Glomerular visceral epithelial cell (primary cell): ENCODE measurements around the gene LAD1.

ENCODE experiments used
- DNase-seq: peaks from one replicate; pipeline ENCODE4 v3.0.0-alpha.2; 2016; ENCODE audit errors: extremely low spot score

The LAD1 gene

DNA sequence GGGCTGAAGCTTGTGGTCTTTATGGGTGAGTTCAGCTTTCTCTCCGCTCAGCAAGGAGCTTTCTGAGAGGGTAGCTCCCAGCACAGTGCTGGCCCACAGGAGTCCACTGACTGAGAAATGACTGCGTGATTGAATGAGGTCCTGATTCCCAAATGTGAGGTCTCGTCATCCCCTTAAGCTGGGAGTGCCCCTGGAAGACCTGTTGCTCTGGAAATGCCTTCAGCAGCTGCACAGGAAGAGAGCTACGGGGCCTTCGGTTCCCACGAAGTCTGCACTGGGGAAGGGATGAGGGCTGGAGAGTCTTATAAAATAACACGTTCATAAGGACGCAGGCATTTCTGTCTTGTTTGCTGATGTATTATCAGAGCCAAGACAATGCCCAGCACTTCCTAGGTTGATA lies 35.7 kb downstream of the LAD1 start:
- DNase-seq, result no peak

DNA sequence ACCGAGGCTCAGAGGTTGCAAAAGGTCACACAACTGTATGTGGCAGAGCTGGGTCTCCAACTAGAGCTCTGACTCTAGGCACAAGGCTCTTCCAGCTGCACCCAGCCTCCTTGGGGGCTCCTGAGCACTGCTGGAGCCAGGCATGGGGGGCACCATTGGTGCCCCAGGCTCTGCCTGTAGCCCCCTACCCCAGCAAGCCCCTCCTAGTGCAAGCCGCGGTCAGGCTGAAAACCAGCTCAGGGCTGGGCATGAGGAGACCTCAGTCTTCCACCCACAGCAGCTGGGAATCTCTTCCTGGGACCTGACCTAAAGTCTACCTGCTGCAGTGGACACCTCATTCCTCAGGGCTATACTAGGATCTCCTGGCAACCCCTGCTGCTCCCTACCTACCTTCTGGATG lies 36.2 kb downstream of the LAD1 start:
- DNase-seq, result no peak

DNA sequence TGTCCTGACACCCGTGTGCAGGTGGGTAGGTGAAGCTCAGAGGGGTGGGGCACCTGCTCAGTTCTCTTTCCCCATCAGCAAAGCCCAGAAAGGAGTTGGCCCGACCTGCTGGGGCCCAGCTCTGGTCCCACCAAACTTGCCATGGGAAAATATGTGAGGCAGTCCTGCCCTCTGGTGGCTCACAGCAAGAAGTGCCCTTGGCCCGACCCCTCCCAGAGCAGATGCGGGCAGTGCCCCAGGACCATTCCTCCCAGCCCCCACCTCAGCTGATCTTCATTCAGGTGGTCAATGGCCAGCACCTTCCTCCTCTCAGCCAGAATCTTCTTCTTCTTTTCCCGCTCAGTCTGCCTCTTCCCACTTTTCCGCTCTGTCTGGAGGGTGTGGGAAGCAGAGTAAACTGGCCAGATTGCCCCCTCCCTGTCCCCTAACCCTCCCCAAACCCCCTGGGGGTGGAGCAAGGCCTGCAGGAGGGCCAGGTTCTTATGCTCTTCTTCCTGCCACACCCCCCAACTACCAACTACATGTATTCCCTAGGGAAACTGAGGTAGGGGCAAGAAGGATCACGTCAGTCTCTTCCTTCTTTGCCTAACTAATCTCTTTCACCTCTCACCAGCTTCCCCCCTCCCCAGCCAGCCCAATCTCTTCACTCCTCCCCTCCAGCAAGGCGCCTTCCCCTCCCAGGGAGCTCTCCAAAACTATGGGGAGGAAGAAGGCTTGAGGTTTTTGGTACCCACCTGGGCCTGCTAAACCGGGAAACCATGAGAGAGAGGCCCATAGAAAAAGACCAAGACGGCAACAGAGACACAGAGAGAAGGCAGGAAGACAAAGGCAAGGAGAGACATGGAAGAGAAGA lies 37.2 kb downstream of the LAD1 start:
- peak; percentile 63 for DNase-seq

DNA sequence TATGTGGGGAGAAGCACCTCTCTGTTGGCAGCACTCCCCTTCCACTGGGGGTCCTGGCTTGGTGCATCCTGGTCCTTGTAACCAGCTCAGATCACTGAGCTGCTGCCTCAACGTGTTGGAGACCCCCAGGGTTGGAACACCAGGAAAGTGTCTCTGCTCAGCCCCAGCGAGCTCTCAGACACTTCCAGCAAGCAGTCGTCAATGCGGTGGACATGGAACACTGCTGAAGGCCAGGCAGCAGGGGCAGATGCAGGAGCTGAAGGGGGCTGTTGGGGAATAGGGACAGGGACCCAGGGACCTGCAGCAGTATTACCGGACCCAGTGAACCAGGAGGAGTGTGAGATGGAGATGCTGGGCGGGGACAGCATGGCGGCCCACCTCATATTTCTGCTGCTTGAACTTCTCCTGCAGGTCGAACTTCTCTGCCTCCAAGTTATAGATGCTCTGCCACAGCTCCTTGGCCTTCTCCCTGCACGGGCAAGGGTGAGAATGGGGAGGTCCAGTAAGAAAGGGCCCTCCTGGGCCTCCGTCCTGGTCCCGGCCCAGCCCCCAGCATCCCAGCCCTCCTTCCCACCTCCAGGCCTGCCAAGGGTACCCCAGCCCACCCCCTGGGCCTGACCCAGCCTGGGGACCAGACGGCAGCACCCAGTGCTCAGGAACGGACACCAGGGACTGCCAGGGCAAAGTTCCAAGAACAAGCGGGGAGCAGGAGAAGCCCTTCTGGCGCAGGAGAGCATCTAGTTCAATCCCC lies 38.0 kb downstream of the LAD1 start:
- no peak for DNase-seq

DNA sequence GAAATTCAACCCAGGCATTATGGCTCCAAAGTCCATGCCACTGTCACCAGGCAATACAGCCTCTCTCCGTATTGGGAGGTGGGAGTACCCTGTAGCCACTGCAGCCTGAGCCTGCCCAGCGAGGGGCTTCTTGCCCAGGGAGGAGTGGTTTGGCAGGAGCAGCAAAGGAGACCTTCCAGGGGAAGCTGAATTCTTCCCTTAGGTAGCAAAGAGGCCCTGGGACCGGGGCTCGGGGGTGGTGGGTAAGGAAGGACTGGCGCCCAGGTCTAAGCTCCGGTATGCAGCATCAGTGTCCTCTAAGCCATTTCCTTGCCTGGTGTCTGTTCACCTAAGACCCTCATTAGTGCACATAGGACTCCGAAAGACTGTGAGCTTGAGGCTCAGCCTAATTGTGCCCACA lies 38.6 kb downstream of the LAD1 start:
- no peak for DNase-seq

DNA sequence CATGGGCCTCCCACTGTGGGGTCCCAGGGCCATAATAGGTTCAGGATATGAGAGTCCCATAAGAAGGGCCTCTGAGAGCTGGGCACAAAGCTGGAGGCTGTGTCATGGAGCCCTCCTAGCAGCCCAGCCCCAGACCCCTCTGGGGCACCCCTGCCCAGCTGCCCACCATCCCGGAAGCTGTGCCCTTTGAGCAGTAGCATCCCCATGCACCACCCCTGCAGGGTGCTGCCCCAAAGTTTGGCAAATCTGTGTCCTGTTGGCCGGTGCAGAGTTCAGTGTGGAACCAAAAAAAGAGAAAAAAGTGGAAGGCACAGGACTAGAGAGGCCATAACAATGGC lies 39.3 kb downstream of the LAD1 start:
- no peak for DNase-seq

DNA sequence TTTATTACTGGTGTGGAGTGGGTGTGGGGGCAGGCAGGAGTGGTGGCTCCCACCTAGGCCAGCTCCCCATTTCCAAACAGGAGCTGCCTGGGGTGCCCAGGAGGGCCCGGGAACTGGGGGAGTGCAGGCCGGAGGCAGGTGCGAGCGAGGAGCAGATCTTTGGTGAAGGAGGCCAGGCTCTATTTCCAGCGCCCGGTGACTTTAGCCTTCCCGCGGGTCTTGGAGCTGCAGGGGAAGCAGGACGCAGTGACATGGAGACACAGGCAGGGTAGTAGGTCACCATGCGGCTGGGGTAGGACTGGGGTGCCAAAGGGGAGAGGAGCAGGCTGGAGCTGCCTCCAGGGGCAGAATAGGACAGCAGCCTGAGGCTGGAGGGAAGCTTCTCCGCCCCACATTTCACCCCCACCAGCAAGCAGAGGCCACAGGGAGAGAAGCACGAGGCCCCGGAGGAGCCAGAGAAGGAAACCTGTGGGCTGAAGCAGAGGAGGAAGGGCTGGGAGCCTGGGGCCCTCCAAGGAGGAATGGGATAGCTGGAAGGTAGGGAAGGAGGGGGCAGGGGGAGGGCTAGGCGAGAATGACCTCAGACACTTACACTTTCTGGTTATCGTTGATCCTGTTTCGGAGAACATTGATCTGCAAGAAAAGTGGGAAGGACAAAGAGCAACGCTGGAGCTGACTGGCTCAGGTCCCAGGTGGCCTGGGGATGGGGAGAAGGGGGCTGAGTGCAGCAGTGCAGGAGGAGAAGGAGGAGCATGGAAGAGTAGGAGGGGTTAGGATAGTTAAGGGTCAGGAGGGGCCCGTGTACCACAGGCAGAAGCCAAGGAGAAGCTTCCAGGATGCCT lies 39.9 kb downstream of the LAD1 start:
- DNase-seq, result no peak

DNA sequence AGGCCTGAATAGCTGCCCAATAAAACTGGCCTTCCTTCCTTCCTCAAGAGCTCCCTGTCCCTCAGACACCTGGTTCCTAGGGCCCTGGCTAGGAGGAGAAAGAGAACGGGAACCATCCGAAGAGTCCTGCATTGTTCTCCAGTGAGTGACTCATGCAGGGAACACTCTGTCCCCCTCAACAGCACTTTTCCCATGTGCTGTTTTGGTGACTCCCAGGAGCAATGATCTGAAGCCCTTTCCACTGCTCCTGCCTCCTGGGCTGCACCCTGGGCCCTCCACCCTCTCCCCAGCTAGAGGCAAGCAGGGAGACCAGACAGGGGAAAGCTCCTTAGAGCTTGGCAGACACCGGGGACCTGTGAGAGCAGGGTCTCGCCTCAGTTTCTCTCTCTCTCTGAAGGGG lies 40.5 kb downstream of the LAD1 start:
- DNase-seq, result peak; percentile 12

DNA sequence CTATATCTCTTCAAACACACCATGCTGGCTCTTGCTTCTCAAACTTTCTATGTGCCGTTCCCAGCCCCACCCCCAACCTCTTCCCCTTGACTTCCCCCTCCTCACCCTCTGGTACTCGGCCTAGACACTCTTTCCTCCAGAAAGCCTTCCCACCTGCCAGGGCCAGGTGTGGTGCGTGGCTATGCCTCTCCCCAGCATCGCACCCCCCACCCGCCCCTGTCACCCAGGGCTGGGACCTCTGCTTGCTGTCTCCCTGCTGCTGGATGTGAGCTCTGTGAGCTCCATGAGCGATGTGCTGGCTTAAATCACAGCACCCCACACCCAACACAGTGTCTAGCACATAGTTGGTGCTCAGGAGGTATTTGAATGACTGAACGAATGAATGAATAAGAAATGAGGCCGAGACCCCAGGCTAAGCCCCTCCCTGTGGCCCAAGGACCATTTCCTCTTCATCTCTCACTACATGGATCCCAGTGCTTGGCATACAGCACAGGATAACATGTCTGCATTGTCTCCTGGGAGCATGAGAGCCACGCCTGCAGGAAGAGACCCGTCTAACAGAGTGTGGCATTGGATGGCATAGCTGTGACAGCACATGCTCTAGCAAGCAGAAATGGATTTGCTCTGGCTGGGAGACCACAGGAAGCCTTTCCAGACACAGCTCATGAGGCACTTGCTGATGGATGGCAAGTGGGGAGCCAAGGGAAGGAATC lies 41.3 kb downstream of the LAD1 start:
- DNase-seq, result no peak

DNA sequence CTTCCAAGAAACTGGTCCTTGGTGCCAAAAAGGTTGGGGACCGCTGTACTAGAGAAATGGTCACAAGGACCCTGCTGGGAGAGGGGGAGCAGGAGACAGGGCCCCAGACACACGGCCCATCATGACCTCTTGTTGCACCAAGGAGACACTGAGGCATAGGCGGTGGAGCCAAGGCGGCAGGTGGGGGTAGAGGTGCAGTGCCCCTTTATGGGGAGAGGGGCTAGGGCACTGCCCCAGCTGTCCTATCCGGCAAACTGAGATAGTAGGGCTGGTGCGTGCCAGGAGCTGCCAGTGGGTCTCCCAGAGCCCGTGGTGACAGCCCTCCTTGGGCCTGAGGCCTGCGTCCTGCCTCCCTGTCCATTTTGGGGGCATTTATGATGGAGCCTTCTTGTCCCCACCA lies 41.9 kb downstream of the LAD1 start:
- DNase-seq, result no peak

DNA sequence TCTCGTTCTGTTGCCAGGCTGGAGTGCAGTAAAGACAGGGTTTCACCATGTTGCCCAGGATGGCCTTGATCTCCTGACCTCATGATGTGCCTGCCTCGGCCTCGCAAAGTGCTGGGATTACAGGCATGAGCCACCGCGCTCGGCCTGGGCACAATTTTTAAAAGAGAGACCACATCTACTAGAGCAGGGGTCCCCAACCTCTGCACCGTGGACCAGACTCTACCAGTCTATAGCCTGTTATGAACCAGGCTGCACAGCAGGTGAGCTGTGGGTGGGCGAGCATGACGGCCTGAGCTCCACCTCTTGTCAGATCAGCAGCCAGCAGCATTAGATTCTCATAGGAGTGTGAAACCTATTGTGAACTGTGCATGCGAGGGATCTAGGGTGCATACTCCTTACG lies 42.4 kb downstream of the LAD1 start:
- no peak for DNase-seq

DNA sequence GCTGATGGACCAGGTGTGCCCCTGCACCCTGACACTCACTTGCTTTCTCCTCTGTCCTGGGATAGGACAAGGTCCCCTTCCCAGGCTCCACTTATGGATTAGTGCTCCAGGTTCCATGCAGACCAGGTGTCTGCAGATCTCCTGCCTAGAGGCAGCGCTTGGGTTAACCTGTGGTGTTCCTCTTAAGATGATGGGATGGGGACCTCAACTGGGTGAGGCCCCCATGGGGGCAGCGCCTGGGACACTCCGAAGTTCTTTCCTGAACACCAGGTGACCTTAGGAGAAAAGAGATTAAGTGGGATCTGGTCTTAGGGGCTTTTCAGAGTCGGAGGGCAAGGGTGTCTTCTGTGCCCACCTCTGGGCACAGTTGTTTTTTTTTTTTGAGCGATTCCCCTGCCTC lies 42.9 kb downstream of the LAD1 start:
- no peak for DNase-seq

DNA sequence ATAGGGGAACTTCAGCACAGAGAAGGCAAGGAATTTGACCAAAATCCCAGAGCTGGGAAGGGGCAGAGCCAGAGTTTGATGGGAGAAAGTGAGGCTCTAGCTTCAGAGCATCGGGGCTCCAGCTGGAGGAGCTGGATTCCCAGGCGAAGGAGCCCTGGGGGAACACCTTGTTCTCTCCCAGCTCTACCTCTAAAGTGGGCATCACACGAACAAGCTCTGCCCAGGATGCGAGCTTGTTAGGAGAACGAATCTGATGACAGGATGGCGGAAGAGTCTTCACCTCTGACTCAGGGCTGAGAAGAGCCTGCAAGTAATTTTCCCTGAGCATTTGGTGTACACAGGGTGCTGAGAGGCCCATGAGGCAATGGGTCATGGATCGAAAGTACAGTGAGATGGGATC lies 43.7 kb downstream of the LAD1 start:
- DNase-seq, result no peak

DNA sequence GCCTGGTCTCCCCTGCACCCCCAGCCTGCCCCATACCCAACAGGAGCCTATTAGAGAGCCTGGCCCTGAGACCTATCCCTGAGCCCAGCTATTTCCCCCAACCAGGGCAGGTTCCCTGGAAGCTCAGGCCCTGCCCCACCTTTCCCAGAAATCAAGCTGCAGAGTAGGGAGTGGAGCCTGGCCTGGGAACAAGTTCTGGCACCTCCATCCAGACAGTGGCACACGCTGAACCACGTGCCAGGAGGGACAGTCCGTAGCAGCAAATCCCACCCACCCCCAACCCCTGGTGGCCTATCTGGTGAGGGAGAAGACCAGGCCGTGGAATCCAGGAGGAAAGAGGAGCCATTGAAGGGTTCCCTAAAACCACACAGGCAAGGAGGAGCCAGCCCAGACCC lies 44.2 kb downstream of the LAD1 start:
- DNase-seq, result no peak

DNA sequence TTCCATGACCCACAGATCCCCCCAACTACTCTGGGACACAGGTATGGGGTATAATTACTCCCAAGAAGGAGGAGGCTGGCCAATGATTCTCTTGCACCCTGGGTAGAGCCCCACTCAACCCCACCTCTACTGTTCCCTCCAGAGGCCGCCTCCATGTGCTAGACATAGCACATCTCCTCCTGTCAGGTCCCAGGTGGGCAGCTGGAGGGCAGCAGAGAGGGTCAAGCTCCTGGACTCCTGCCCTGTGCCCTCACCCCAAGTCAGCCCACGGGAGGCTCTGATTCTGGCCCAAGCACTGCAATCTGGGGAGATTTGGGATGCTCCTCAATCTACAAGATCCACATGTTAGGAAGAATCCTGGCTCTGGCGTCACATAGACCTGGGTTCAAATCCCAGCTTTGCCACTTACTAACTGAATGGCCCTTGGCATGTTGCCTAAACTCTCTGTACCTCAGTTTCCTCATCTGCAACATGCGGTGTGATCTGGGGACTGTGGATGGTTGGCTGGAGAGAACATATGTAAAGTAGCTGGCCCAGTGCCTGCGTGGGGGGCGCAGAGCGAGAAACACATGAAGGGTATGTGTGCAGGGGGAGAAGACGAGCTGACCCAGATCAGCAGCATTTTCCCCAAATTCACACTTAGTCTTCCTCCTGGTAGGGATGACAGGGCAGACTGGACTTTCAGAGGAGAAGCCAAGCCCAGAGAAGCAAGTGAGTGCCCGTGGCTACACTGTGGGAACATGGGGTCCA lies 44.8 kb downstream of the LAD1 start:
- no peak for DNase-seq

DNA sequence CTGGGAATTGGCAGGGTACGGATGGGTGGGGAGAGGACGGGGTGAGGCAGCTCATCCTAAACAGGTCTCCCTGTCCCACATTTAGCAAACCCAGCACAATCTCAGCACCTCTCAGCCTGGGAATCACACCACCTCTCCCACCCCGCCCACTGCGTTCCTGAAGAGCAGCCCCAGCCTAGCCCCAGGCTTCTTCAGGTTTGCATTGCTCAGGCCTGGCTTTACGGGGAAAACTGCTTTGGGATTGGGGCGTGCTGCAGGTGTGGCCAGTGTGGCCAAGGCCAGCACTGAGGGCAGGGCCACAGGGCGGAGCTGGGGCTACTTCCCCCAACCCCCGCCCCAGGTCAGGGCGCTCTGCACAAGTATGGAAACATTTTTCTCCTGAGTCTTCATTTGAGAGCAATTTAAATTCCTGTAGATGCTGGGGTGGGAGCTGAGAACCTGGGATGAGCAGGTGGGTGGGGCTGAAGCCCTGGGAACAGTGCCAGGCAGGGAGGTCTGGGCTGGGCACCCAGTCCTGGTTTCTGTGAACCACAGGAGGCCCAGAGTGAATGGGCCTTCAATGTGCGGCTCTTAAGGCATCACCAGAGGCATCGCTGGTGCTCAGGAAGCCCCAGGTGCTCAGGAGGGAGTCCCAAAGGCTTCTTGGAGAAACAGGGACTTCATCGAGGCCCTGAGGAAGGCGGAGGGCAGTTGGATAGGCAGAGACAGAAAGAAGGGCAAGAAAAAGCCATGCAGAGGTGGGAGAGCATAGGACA lies 45.8 kb downstream of the LAD1 start:
- DNase-seq, result no peak

DNA sequence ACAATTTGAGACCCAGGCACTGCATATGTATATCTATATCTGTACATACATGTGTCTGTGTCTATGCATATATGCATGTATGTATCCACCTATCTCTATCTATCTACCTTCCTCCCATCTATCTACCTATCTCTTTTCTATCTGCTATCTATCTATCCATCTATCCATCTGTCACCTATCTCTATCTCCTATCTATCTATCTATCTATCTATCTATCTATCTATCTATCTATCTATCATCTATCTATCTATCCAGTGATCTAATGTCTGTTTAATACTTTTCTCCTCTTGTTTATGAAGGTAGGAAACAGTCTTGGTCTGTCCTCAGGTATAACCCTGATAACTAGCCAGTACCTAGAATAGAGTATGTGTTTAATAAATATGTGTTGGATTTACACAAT lies 47.5 kb downstream of the LAD1 start:
- DNase-seq, result no peak

DNA sequence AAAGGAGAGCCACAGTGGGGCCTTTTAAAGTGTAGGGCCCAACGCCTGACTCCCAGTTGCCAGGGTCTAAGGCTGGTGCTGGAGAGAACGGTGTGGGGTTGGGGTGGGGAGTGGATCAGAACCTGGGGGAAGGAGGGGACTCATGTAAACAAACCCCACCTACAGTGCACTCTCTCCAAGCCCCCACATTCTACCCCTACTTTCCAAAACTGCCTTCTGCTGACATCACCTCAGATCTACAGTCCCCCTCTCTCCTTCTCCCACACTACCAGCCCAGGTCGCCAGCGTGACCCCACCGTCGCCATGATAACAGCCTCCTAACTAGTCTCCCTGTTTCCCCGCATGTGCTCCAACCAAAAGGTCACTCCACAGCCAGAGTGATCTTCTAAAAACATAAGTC lies 48.2 kb downstream of the LAD1 start:
- no peak for DNase-seq

DNA sequence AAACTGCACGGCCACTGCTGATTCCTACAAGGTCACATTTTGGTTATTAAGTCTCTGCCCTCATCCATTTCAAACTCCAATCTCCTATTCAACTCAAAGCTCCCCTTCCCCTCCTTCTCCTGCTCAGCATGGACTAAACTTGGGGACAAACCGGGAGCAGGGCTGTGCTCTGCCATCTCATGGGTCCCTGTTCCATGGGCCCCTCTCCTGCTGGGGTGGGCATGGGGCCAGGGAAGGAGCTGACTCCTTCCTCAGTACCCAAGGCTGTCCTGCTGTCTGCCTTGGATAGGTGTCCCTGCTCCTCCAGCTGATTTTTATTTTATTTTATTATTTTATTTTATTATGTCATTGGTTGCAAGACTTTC lies 48.8 kb downstream of the LAD1 start:
- no peak for DNase-seq

DNA sequence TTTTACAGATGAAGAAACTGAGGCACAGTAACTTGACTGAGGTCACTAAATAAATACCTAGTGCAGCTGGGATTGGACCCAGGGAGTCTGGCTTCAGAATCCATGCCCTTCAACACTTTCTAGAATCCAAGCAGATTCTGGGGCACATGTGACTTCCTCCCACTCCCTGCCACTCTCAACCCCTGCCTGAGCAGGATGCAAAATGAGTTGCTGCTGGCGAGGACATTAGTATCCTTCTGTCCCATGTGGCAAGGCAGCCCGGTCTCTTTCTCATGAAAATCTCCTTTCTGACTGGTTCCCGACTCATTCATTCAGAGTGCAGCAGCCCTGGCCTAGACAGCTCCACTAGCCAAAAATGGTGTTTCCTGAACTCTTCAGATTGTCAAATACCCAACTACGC lies 50.0 kb downstream of the LAD1 start:
- no peak for DNase-seq

DNA sequence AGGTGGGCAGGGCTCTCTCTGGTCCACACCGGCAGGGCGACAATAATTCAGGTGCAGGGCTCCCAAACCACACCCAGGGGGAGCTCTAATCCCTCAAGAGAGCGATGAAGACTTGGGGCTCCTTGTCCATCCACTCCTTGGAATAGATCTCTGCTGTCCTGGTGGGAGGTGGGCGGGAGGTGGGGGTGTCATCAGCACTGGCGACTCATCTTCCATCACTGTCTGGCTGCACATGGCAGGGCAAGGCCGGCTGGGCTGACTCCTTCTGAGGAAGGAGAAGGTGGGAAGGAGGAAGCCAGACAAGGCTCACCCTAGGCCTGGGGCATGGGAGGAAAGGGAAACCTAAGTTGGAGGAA lies 50.9 kb downstream of the LAD1 start:
- peak; percentile 68 for DNase-seq
